Activated B cell treated with CpG ODN at 0.5 μM for 24 hours (primary cell): ENCODE measurements around the gene RNGTT. TPM values are rescaled to one million over a fixed set of nuclear protein-coding genes. Genes with fewer than 3 reads are reported as not detected.

ENCODE experiments used
- ATAC-seq: fragments of 200-7000 bp; cut with Tn5 transposase; one replicate; pipeline ENCODE4 v1.10.0; 2021; ENCODE audit warnings: low read depth, mild to moderate bottlenecking, moderate library complexity
- CTCF ChIA-PET: fragments of 350-600 bp; sonication (Branson Sonifier 250); formaldehyde crosslinking; loops from one replicate; lab custom pipeline; 2021; ENCODE audit warnings: antibody characterized with exemption; lab: Charles Lee
- POLR2A ChIA-PET: fragments of 350-600 bp; sonication (Branson Sonifier 250); formaldehyde crosslinking; loops from one replicate; lab custom pipeline; 2021; ENCODE audit warnings: antibody characterized with exemption; lab: Charles Lee
- DNase-seq: peaks from one replicate; pipeline ENCODE4 v3.0.0; 2022
- H3K27ac Mint-ChIP-seq: one replicate; pipeline ENCODE4 v1.8.0; 2020; ENCODE audit warnings: mixed read lengths
- H3K27me3 Mint-ChIP-seq: one replicate; pipeline ENCODE4 v1.8.0; 2021; ENCODE audit warnings: mixed read lengths
- H3K36me3 Mint-ChIP-seq: one replicate; pipeline ENCODE4 v1.8.0; 2021; ENCODE audit warnings: low read depth, mixed read lengths
- H3K4me1 Mint-ChIP-seq: one replicate; pipeline ENCODE4 v1.8.0; 2021; ENCODE audit warnings: mixed read lengths
- H3K4me3 Mint-ChIP-seq: one replicate; pipeline ENCODE4 v1.8.0; 2020; ENCODE audit warnings: mild to moderate bottlenecking, mixed read lengths
- H3K9me3 Mint-ChIP-seq: one replicate; pipeline ENCODE4 v1.8.0; 2020; ENCODE audit warnings: mixed read lengths
- CTCF ChIP-seq: fragments of 200-600 bp; IDR thresholded peaks from one replicate; pipeline ENCODE4 v1.8.0; 2022; ENCODE audit warnings: antibody characterized with exemption, mild to moderate bottlenecking
- intact Hi-C: fragments of 100-400 bp; cut with micrococcal nuclease; formaldehyde crosslinking; loops from one replicate; pipeline ENCODE4 v1.15.1; 2024
- total RNA-seq: library from RNA; stranded (reverse); gene quantifications from 2 replicates; pipeline ENCODE4 v1.2.3, GENCODE V29; 2022

RNGTT gene
- total RNA-seq, 1 donor from 2014 or later: 25.9 TPM

GRCh38 chr6:88807622-88808021 is 155.8 kb downstream of the RNGTT start:
- POLR2A ChIA-PET: no interaction called here

DNA sequence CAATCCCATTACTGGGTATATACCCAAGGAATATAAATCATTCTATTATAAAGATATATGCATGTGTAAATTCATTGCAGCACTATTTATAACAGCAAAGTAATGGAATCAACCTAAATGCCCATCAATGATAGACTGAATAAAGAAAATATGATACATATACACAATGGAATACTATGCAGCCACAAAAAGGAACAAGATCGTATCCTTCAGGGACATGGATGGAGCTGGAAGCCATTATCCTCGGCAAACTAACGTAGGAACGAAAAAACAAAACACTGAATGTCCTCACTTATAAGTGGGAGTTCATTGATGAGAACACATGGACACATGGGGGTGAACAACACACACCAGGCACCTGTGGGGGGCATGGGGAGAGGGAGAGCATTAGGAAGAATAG is 156.7 kb downstream of the RNGTT start:
- no peak for ATAC-seq
- no peaks in the 10 kb centered on the region for H3K4me1 Mint-ChIP-seq
- no peak overlapping the region for H3K4me3 Mint-ChIP-seq
- ChIA-PET POLR2A (no interaction called here), CTCF (no interaction called here)
- H3K27me3 Mint-ChIP-seq: no peaks in the 10 kb centered on the region
- no peak overlapping the region for H3K27ac Mint-ChIP-seq
- peaks cover 51% of the 10 kb centered on the region for H3K36me3 Mint-ChIP-seq
- intact Hi-C loops: no loop called here
- no peak for TF ChIP-seq CTCF
- peaks cover 16% of the 10 kb centered on the region for H3K9me3 Mint-ChIP-seq
- no peak for DNase-seq

More at GRCh38 chr6:88807622-88808021, 155.8 kb downstream of the RNGTT start:
- CTCF ChIA-PET: no interaction called here
- H3K9me3 Mint-ChIP-seq: peaks cover 16% of the 10 kb centered on the region
- H3K36me3 Mint-ChIP-seq: peaks cover 47% of the 10 kb centered on the region
- no peak overlapping the region for H3K4me3 Mint-ChIP-seq
- no peak for TF ChIP-seq CTCF
- ATAC-seq (no peak), DNase-seq (no peak)
- H3K4me1 Mint-ChIP-seq: no peaks in the 10 kb centered on the region
- no peaks in the 10 kb centered on the region for H3K27me3 Mint-ChIP-seq
- intact Hi-C loops: no loop called here
- H3K27ac Mint-ChIP-seq: no peak overlapping the region

DNA sequence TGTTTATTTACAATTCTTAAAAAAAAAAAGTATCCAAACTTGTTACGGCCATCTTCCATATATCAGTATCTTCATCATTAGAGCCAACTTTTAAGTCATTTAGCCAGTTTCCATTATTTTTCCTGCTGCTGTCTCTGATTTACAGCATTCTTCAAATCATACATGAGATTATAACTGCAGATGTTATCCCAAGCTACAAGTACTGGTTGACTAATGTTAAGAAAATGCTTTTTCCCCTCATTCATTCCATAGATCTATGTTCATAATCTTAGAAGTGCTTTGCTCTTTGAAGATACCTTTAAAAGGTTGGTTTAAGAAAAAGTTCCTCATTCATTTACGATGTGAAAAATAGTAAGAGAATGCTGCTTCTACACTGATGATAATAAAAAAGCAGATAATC is 158.7 kb downstream of the RNGTT start:
- ChIA-PET POLR2A (interaction anchor here (0.6 kb wide), 1 partner anchor 37 kb away, joined by 3 read pairs; no protein-coding TSS in a partner anchor), CTCF (no interaction called here)
- peaks cover 16% of the 10 kb centered on the region for H3K9me3 Mint-ChIP-seq
- H3K4me1 Mint-ChIP-seq: no peaks in the 10 kb centered on the region
- H3K27ac Mint-ChIP-seq: no peak overlapping the region
- no peak for TF ChIP-seq CTCF
- H3K27me3 Mint-ChIP-seq: no peaks in the 10 kb centered on the region
- no peak overlapping the region for H3K4me3 Mint-ChIP-seq
- intact Hi-C loops: no loop called here
- no peak for ATAC-seq
- DNase-seq: no peak
- H3K36me3 Mint-ChIP-seq: peaks cover 60% of the 10 kb centered on the region

- ChIA-PET POLR2A (no interaction called here), CTCF (no interaction called here)
- Mint-ChIP-seq H3K4me1 (peaks cover 4% of the 10 kb centered on the region), H3K36me3 (peaks cover 20% of the 10 kb centered on the region), H3K27ac (no peak overlapping the region), H3K4me3 (no peak overlapping the region), H3K9me3 (no peaks in the 10 kb centered on the region), H3K27me3 (no peaks in the 10 kb centered on the region)
- no peak for TF ChIP-seq CTCF
- ATAC-seq (no peak), DNase-seq (no peak)
- intact Hi-C loops: no loop called here
Observed at GRCh38 chr6:88785478-88785877, 177.9 kb downstream of the RNGTT start.

GRCh38 chr6:88780714-88781389 is 182.6 kb downstream of the RNGTT start:
- Mint-ChIP-seq H3K27me3 (no peaks in the 10 kb centered on the region), H3K9me3 (no peaks in the 10 kb centered on the region), H3K4me3 (no peak overlapping the region), H3K4me1 (peaks cover 16% of the 10 kb centered on the region), H3K27ac (no peak overlapping the region), H3K36me3 (peaks cover 18% of the 10 kb centered on the region)
- ATAC-seq (peak; percentile 83), DNase-seq (no peak)
- ChIA-PET POLR2A (no interaction called here), CTCF (interaction anchor here (0.7 to 2.9 kb wide), 11 partner anchors 10 to 949 kb away, joined by 3 to 20 read pairs (median 4); no protein-coding TSS in a partner anchor)
- TF ChIP-seq CTCF: no peak
- intact Hi-C loops: loop anchor here (1.0 to 5.0 kb wide), 9 partner anchors 91 to 1714 kb away; partner anchors contain the start of genes AKIRIN2 and CNR1
